Measurements from ENCODE around the gene DNAJC4.
A peak's percentile ranks its signal among the peaks of the same experiment; 100 is the strongest.

Gene DNAJC4

DNA sequence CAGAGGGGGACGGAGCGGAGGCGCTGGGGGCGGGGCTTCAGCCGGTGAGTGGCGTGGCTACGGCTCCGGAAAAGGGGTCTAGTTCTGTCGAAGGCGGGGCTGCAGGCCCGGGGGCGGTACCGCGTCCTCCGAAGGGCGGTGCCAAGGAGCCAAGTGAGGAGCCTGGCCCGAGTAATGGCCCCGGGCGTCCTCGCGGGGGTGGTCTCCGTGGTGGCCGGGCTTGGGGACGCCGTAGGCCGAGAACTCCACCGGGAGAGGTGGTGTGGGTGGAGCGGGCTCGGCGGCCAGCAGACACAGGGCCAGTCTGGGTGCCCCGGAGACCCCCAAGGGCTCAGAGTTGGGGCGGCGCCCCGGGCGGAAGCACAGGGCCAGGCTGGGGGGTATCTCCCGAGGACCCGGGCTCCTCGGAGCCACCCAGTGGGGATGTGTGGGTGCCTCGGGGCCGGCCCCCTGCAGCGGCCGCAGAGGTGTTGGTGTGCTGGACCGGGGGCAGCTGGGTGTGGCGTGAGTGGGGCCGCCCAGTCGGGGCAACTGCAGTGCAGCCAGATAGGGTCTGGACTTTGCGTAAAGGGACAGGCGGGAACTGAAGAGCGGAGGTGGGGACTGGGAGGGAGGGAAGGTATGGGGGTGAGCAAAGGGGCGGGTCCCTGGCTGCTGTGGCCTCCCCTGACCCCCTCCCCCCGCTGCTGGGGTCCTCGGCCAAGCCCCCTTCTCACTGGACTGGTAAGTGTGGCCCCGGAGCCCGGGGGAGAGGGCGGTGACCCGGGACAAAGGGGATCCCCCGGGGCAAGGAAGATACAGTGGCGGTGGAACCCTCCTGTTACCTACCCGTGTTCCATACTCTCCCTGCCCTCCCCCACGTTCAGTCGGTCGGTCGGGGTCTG is 11.4 kb downstream of the DNAJC4 start:
- Histone ChIP-seq H3K4me3 (ENCODE audit: low read depth, low read length) (peak overlapping the region; percentile 81), H3K27me3 (replicated peaks) (no peaks in the 10 kb centered on the region), H3K36me3 (replicated peaks) (peaks cover 18% of the 10 kb centered on the region), H3K27ac (peak overlapping the region; percentile 47)
- no peak for DNase-seq
- TF ChIP-seq, protein P1, sequence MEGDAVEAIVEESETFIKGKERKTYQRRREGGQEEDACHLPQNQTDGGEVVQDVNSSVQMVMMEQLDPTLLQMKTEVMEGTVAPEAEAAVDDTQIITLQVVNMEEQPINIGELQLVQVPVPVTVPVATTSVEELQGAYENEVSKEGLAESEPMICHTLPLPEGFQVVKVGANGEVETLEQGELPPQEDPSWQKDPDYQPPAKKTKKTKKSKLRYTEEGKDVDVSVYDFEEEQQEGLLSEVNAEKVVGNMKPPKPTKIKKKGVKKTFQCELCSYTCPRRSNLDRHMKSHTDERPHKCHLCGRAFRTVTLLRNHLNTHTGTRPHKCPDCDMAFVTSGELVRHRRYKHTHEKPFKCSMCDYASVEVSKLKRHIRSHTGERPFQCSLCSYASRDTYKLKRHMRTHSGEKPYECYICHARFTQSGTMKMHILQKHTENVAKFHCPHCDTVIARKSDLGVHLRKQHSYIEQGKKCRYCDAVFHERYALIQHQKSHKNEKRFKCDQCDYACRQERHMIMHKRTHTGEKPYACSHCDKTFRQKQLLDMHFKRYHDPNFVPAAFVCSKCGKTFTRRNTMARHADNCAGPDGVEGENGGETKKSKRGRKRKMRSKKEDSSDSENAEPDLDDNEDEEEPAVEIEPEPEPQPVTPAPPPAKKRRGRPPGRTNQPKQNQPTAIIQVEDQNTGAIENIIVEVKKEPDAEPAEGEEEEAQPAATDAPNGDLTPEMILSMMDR (IDR thresholded peaks at IDR 0.05; ENCODE audit: low read depth, low read length, missing control alignments) = no peak
- in situ Hi-C loops (cut with HindIII; ENCODE audit: low pct_ligation_motif_present, low sequenced_read_pairs) = no loop called here

DNA sequence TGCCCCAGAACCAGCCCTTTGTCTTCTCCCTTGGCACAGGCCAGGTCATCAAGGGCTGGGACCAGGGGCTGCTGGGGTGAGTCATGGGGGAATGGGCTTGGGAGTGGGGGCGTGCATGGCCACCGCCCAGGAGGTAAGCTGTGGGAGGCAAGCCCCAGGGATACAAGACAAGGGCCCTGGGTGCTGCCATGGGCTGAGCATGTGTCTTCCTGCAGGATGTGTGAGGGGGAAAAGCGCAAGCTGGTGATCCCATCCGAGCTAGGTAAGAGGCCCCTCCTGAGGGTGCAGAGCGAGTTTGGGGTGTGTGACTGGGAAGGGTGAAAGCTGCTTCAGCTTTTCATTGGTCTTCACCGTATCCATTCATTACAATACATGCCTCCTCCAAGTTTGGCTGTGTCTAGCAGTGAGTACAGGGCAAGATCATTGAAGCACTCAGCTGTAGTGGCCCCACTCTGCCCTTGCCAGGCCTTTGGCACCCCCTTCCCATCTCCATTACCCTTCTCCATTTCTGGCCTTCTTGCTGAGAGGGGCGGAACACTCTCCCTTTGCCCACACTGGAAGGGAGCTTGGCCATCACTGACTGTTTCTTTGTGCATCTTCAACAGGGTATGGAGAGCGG is 13.0 kb downstream of the DNAJC4 start:
- in situ Hi-C loops (cut with HindIII; ENCODE audit: low pct_ligation_motif_present, low sequenced_read_pairs) = no loop called here
- Histone ChIP-seq H3K27ac (no peak overlapping the region), H3K4me3 (ENCODE audit: low read depth, low read length) (peak overlapping the region; percentile 5), H3K36me3 (replicated peaks) (peaks cover 13% of the 10 kb centered on the region), H3K27me3 (replicated peaks) (no peaks in the 10 kb centered on the region)
- no peak for DNase-seq
- TF ChIP-seq, protein P1 (IDR thresholded peaks at IDR 0.05; ENCODE audit: low read depth, low read length, missing control alignments) = no peak

DNA sequence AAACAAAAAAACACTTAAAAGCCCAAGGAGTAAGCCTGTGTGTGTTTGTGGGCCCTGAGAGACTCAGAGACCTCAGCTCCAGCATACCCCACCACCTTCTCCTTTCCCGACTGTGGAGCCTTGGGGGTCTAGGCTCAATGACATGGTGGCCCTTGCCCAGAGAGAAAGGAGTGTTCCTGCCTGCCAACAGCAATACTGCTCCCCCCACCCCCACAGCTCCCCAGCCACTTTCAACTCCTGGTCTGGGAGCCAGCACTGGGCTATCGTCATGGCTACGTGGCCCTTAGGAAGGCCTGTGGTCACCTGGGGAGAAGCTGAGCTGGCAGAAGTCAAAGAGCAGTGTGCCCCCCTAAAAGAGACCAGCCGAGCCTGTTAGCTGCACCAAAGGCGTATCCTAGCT is 13.8 kb downstream of the DNAJC4 start:
- Histone ChIP-seq H3K27me3 (replicated peaks) (no peaks in the 10 kb centered on the region), H3K4me3 (ENCODE audit: low read depth, low read length) (no peak overlapping the region), H3K27ac (no peak overlapping the region), H3K36me3 (replicated peaks) (peaks cover 11% of the 10 kb centered on the region)
- TF ChIP-seq, protein P1 (IDR thresholded peaks at IDR 0.05; ENCODE audit: low read depth, low read length, missing control alignments) = no peak
- DNase-seq = no peak
- in situ Hi-C loops (cut with HindIII; ENCODE audit: low pct_ligation_motif_present, low sequenced_read_pairs) = no loop called here

DNA sequence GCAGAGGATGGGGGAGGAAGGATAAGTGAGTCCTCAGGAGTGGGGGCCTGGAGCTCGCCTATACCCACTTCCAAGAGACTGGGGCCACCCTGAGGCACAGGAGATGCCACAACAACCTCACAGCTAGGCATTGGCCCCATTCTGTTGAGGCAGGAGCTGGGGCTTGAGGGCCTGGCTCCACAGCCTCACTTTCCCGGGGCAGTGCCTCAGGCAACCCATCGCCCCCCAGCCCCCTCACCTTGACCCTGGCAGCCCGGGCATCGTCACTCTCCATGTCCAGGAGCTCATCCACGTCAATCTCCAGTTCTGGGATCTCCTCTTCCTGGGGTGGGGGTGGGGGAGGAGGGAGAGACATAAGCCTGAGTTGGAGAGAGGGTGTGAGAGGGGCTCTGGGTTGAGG is 14.6 kb downstream of the DNAJC4 start:
- H3K27me3 ChIP-seq (replicated peaks) = no peaks in the 10 kb centered on the region
- TF ChIP-seq, protein P1 (IDR thresholded peaks at IDR 0.05; ENCODE audit: low read depth, low read length, missing control alignments) = no peak
- peaks cover 11% of the 10 kb centered on the region for H3K36me3 ChIP-seq (replicated peaks)
- DNase-seq = no peak
- H3K27ac ChIP-seq = peak overlapping the region; percentile 73
- in situ Hi-C loops (cut with HindIII; ENCODE audit: low pct_ligation_motif_present, low sequenced_read_pairs) = no loop called here
- H3K4me3 ChIP-seq (ENCODE audit: low read depth, low read length) = peak overlapping the region; percentile 97

DNA sequence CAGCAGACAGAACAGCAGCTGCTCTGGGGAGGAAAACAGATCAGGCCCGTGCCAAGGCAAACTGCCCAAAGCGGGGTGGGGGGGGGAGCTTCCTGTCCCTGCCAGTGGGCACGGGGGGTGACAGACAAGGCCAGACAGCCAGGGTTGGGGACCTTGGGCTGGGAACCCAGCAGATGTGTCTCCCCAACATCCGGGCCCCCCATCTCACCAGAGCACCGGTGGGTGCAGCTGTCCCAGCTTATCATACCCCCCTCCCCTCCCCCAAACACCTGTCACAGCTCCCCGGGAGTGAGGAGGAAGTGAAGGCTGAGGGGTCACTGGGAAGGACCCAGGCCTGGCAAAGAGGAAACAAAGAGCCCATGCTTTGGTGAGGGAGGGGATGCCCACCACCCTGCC is 15.1 kb downstream of the DNAJC4 start:
- H3K36me3 ChIP-seq (replicated peaks) = peaks cover 11% of the 10 kb centered on the region
- H3K27ac ChIP-seq = peak overlapping the region; percentile 73
- H3K4me3 ChIP-seq (ENCODE audit: low read depth, low read length) = peak overlapping the region; percentile 97
- H3K27me3 ChIP-seq (replicated peaks) = no peaks in the 10 kb centered on the region
- DNase-seq = no peak
- in situ Hi-C loops (cut with HindIII; ENCODE audit: low pct_ligation_motif_present, low sequenced_read_pairs) = no loop called here
- TF ChIP-seq, protein P1 (IDR thresholded peaks at IDR 0.05; ENCODE audit: low read depth, low read length, missing control alignments) = no peak
